Colonic mucosa (tissue), 4 donors: ENCODE data around the gene MEGF6. TPM values are rescaled to one million over a fixed set of nuclear protein-coding genes. Genes with fewer than 3 reads are reported as not detected.

Experiments
- DNase-seq: peaks from one replicate; pipeline ENCODE4 v3.0.0-alpha.2; 2020
- H3K27ac ChIP-seq: fragments of 200-600 bp; one replicate; pipeline ENCODE4 v1.8.0; 2021
- H3K27me3 ChIP-seq: fragments of 200-600 bp; one replicate; pipeline ENCODE4 v1.8.0; 2021
- H3K36me3 ChIP-seq: fragments of 200-600 bp; one replicate; pipeline ENCODE4 v1.8.0; 2021
- H3K4me1 ChIP-seq: fragments of 200-600 bp; one replicate; pipeline ENCODE4 v1.8.0; 2021; ENCODE audit warnings: mild to moderate bottlenecking
- H3K4me3 ChIP-seq: fragments of 200-600 bp; one replicate; pipeline ENCODE4 v1.8.0; 2021
- H3K9ac ChIP-seq, 2 donors: one replicate each; pipeline ENCODE4 v1.7.0; 2013; ENCODE audit warnings: control low read depth in 2 of 2, low read depth in 2 of 2, low read length in 2 of 2
- H3K9me3 ChIP-seq: fragments of 200-600 bp; one replicate; pipeline ENCODE4 v1.8.0; 2021
- intact Hi-C: fragments of 100-400 bp; cut with DNase I; formaldehyde crosslinking; loops from one replicate; pipeline ENCODE4 v1.14.1; 2022
- total RNA-seq, 2 donors: library from RNA; stranded (reverse); fragmentation: NEBNext Ultra II Directional in 1 of 2; extraction: Animal tissue kit (Norgen Biotek cat#: 25700) in 1 of 2; gene quantifications; one replicate each; pipeline ENCODE4 v1.2.1, GENCODE V29; 2021
- TF ChIP-seq, protein P1 (sequence below): fragments of 200-600 bp; IDR thresholded peaks from one replicate; pipeline ENCODE4 v1.8.0; 2022; ENCODE audit warnings: antibody characterized with exemption, mild to moderate bottlenecking
- donor health status: healthy.
- donor health status: DM: no; HTN: no; CAD: no.
- donor health status: DM: no; HTN: no; CAD: no.

Gene MEGF6
- total RNA-seq, 2 donors from 2014 or later, result 5.2 to 6.4 TPM

GRCh38 chr1:3566003-3566885 is 45.1 kb downstream of the MEGF6 start:
- no peak overlapping the region for H3K4me3 ChIP-seq
- no peak for DNase-seq
- intact Hi-C loops, result loop anchor here (5.0 kb wide), 1 partner anchor 51 kb away; no protein-coding TSS in a partner anchor
- no peaks in the 10 kb centered on the region for H3K27me3 ChIP-seq
- no peaks in the 10 kb centered on the region for H3K36me3 ChIP-seq
- TF ChIP-seq, protein P1, sequence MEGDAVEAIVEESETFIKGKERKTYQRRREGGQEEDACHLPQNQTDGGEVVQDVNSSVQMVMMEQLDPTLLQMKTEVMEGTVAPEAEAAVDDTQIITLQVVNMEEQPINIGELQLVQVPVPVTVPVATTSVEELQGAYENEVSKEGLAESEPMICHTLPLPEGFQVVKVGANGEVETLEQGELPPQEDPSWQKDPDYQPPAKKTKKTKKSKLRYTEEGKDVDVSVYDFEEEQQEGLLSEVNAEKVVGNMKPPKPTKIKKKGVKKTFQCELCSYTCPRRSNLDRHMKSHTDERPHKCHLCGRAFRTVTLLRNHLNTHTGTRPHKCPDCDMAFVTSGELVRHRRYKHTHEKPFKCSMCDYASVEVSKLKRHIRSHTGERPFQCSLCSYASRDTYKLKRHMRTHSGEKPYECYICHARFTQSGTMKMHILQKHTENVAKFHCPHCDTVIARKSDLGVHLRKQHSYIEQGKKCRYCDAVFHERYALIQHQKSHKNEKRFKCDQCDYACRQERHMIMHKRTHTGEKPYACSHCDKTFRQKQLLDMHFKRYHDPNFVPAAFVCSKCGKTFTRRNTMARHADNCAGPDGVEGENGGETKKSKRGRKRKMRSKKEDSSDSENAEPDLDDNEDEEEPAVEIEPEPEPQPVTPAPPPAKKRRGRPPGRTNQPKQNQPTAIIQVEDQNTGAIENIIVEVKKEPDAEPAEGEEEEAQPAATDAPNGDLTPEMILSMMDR, result no peak
- H3K9me3 ChIP-seq, result no peaks in the 10 kb centered on the region
- H3K27ac ChIP-seq, result no peak overlapping the region
- no peaks in the 10 kb centered on the region for H3K4me1 ChIP-seq
- no peak overlapping the region for H3K9ac ChIP-seq

- Histone ChIP-seq H3K9ac (no peak overlapping the region), H3K27me3 (no peaks in the 10 kb centered on the region), H3K36me3 (no peaks in the 10 kb centered on the region), H3K4me3 (no peak overlapping the region), H3K4me1 (no peaks in the 10 kb centered on the region), H3K9me3 (no peaks in the 10 kb centered on the region), H3K27ac (no peak overlapping the region)
- intact Hi-C loops, result loop anchor here (5.0 kb wide), 2 partner anchors 52 to 73 kb away; no protein-coding TSS in a partner anchor
- TF ChIP-seq, protein P1, result peak; percentile 76
- no peak for DNase-seq
These were observed 46.1 kb downstream of the MEGF6 start for GRCh38 chr1:3564921-3565831.

- intact Hi-C loops, result loop anchor here (5.0 kb wide), 1 partner anchor 71 kb away; no protein-coding TSS in a partner anchor
- no peak for DNase-seq
- H3K27me3 ChIP-seq, result no peaks in the 10 kb centered on the region
These were observed 47.7 kb downstream of the MEGF6 start for GRCh38 chr1:3563610-3564009.

DNA sequence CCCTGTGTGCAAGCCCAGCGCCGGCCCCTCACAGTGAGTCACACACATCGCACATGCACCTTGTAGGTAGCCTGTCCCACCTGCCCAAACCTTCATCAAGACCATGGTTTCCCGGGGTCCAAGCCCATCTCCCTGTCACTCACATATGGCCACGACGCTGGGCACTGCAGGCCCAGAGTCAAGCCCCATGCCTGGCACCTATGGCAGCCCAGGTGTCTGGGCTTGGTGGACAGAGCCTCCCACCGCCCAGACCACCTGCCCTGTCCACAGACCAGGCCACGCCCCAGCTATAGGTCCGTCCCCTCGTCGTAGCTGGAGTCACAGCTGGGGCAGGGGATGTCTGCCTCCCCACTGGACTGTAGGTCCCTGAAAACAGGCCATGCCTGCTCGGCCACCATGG is 48.2 kb downstream of the MEGF6 start:
- H3K9ac ChIP-seq, result no peak overlapping the region
- no peak for DNase-seq
- no peaks in the 10 kb centered on the region for H3K4me1 ChIP-seq
- intact Hi-C loops, result loop anchor here (5.0 kb wide), 1 partner anchor 71 kb away; no protein-coding TSS in a partner anchor
- H3K27ac ChIP-seq, result no peak overlapping the region
- no peak overlapping the region for H3K4me3 ChIP-seq
- H3K9me3 ChIP-seq, result no peaks in the 10 kb centered on the region
- TF ChIP-seq, protein P1, result no peak
- no peaks in the 10 kb centered on the region for H3K27me3 ChIP-seq
- no peaks in the 10 kb centered on the region for H3K36me3 ChIP-seq

More at GRCh38 chr1:3563610-3564009, 47.7 kb downstream of the MEGF6 start:
- Histone ChIP-seq H3K36me3 (no peaks in the 10 kb centered on the region), H3K9me3 (no peaks in the 10 kb centered on the region), H3K4me3 (no peak overlapping the region), H3K27ac (no peak overlapping the region), H3K4me1 (no peaks in the 10 kb centered on the region), H3K9ac (no peak overlapping the region)
- TF ChIP-seq, protein P1, result no peak

- intact Hi-C loops, result loop anchor here (5.0 kb wide), 1 partner anchor 70 kb away; no protein-coding TSS in a partner anchor
- TF ChIP-seq, protein P1, result no peak
- no peaks in the 10 kb centered on the region for H3K9me3 ChIP-seq
- H3K27ac ChIP-seq, result no peak overlapping the region
- H3K9ac ChIP-seq, result no peak overlapping the region
- DNase-seq, result no peak
- H3K4me3 ChIP-seq, result no peak overlapping the region
- H3K4me1 ChIP-seq, result no peaks in the 10 kb centered on the region
- no peaks in the 10 kb centered on the region for H3K36me3 ChIP-seq
- H3K27me3 ChIP-seq, result no peaks in the 10 kb centered on the region
These were observed 48.6 kb downstream of the MEGF6 start for GRCh38 chr1:3562712-3563111.
